SK-N-MC (cell line): ENCODE data around the gene BOLL.

Source experiments
- EZH2 ChIP-seq: fragments of 200-600 bp; sonication (generic); IDR thresholded peaks from one replicate; pipeline ENCODE4 v1.6.1; 2017; ENCODE audit warnings: antibody characterized with exemption
- FOXP2 ChIP-seq: optimal IDR thresholded peaks from 2 replicates; pipeline ENCODE3; 2011; ENCODE audit warnings: mild to moderate bottlenecking, moderate library complexity; ENCODE audit not compliant: insufficient read depth; ENCODE audit errors: extremely low read length, control extremely low read depth
- POLR2AphosphoS5 ChIP-seq: IDR thresholded peaks from 2 replicates; pipeline ENCODE4 v1.6.1; 2012; ENCODE audit warnings: mild to moderate bottlenecking, low read depth, low read length, borderline replicate concordance

DNA sequence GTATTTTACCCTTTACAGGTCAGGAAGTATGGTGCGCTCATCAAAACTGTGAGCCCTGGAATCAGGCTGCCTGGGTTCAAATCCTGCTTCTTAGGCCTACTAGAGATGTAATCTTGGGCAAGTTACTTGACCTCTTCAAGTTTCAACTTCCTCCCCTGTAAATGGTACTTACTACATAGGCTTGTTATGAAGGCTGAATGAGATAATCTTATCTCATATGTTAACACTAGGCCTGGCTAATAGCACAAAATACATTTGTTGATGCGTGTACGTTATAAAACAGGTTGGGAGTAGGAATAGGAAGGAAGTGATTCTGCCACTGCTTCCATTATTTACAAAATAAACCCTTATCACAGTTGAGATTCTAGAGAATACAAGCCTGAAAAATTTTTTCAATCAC lies 108.1 kb downstream of the BOLL start:
- TF ChIP-seq POLR2AphosphoS5 (no peak), EZH2 (no peak), FOXP2 (no peak)
